DOHH2 (cell line): ENCODE data around the gene AP3B1.

Experiments used
- H3F3A ChIP-seq: fragments of 200-600 bp; sonication (generic), shearing (Covaris generic); 2 replicates; pipeline ENCODE4 v1.6.0; 2016; ENCODE audit warnings: antibody characterized with exemption, mild to moderate bottlenecking; ENCODE audit not compliant: control insufficient read depth, insufficient read depth
- H3K27ac ChIP-seq: fragments of 200-600 bp; sonication (generic); 2 replicates; pipeline ENCODE4 v1.5.1; 2014; ENCODE audit warnings: low read depth, mild to moderate bottlenecking, low read length, moderate library complexity
- H3K27me3 ChIP-seq: fragments of 200-600 bp; sonication (generic); 2 replicates; pipeline ENCODE4 v1.6.1; 2014; ENCODE audit warnings: mild to moderate bottlenecking, low read length, mixed read lengths; ENCODE audit not compliant: control insufficient read depth
- H3K36me3 ChIP-seq: fragments of 200-600 bp; sonication (generic); 2 replicates; pipeline ENCODE4 v1.6.1; 2014; ENCODE audit warnings: mild to moderate bottlenecking, low read length, moderate library complexity, mixed read lengths; ENCODE audit not compliant: control insufficient read depth
- H3K4me1 ChIP-seq: fragments of 200-600 bp; sonication (generic); 2 replicates; pipeline ENCODE4 v1.6.1; 2014; ENCODE audit warnings: mild to moderate bottlenecking, low read length, mixed read lengths; ENCODE audit not compliant: control insufficient read depth
- H3K4me2 ChIP-seq: fragments of 200-600 bp; sonication (generic); 2 replicates; pipeline ENCODE4 v1.6.0; 2014; ENCODE audit warnings: mild to moderate bottlenecking, low read length, moderate library complexity
- H3K4me3 ChIP-seq: fragments of 200-600 bp; sonication (generic); 2 replicates; pipeline ENCODE4 v1.5.1; 2014; ENCODE audit warnings: mild to moderate bottlenecking, low read length, mixed read lengths
- H3K79me2 ChIP-seq: fragments of 200-600 bp; sonication (generic); 2 replicates; pipeline ENCODE4 v1.6.1; 2014; ENCODE audit warnings: mild to moderate bottlenecking, low read length, mixed read lengths; ENCODE audit not compliant: control insufficient read depth
- H3K9me2 ChIP-seq: fragments of 200-600 bp; sonication (generic); replicated peaks from 2 replicates; pipeline ENCODE4 v1.6.1; 2014; ENCODE audit warnings: mild to moderate bottlenecking, low read length, mixed read lengths; ENCODE audit not compliant: control insufficient read depth
- H3K9me3 ChIP-seq: fragments of 200-600 bp; sonication (generic); 2 replicates; pipeline ENCODE4 v1.6.1; 2014; ENCODE audit warnings: antibody characterized with exemption, low read length, mixed read lengths; ENCODE audit not compliant: control insufficient read depth, insufficient read depth
- H4K20me1 ChIP-seq: fragments of 200-600 bp; sonication (generic); 2 replicates; pipeline ENCODE4 v1.6.0; 2014; ENCODE audit warnings: low read depth, mild to moderate bottlenecking, antibody characterized with exemption, low read length, moderate library complexity; ENCODE audit not compliant: control insufficient read depth, insufficient read depth
- CTCF ChIP-seq: fragments of 200-600 bp; sonication (generic); IDR thresholded peaks from one replicate; pipeline ENCODE4 v1.5.1; 2014; ENCODE audit warnings: antibody characterized with exemption, mild to moderate bottlenecking, low read depth, low read length; ENCODE audit not compliant: poor library complexity, severe bottlenecking
- EZH2phosphoT487 ChIP-seq: fragments of 200-600 bp; sonication (generic); IDR thresholded peaks from 2 replicates; pipeline ENCODE4 v1.6.1; 2017; ENCODE audit warnings: borderline replicate concordance, mild to moderate bottlenecking, antibody characterized with exemption, low read length, moderate library complexity, mixed read lengths

The AP3B1 gene

GRCh38 chr5:77952636-77953212 is 341.8 kb downstream of the AP3B1 start:
- no peak overlapping the region for H3K4me2 ChIP-seq
- H3K9me3 ChIP-seq, result no peaks in the 10 kb centered on the region
- H3K27me3 ChIP-seq, result 0 out of 2 replicates have a peak, but pooled peaks cover 3% of the 10 kb centered on the region
- no peaks in the 10 kb centered on the region for H3K9me2 ChIP-seq
- no peak overlapping the region for H3K4me3 ChIP-seq
- TF ChIP-seq EZH2phosphoT487 (no peak), CTCF (no peak)
- H4K20me1 ChIP-seq, result no peaks in the 10 kb centered on the region
- H3K27ac ChIP-seq, result no peak overlapping the region
- H3K79me2 ChIP-seq, result no peaks in the 10 kb centered on the region
- no peaks in the 10 kb centered on the region for H3K4me1 ChIP-seq
- no peaks in the 10 kb centered on the region for H3F3A ChIP-seq
- H3K36me3 ChIP-seq, result no peaks in the 10 kb centered on the region
